A549 (cell line): Measurements from ENCODE around the gene PSMB10.

Experiments used
- CBX2 ChIP-seq: fragments of 200-600 bp; sonication (generic); IDR thresholded peaks from 2 replicates; pipeline ENCODE4 v1.6.1; 2016; ENCODE audit warnings: low read depth, mild to moderate bottlenecking, borderline replicate concordance
- CHD2 ChIP-seq: fragments of 150-350 bp; IDR thresholded peaks from 2 replicates; pipeline ENCODE4 v1.6.1; 2014; ENCODE audit warnings: low read length; ENCODE audit not compliant: partially characterized antibody
- CTCF ChIP-seq: fragments of >200 bp; sonication (Bioruptor Twin); formaldehyde crosslinking; IDR thresholded peaks from 3 replicates; pipeline ENCODE4 v1.5.1; 2016
- E2F6 ChIP-seq: IDR thresholded peaks from 2 replicates; pipeline ENCODE4 v1.6.1; 2012; ENCODE audit warnings: low read depth, borderline replicate concordance
- EP300 ChIP-seq, 2 experiments: fragments of >200 bp; sonication (Bioruptor Twin); formaldehyde crosslinking; IDR thresholded peaks; 2 replicates in 1 of 2; 3 replicates in 1 of 2; pipeline ENCODE4 v1.6.1; 2016 to 2017
- ESRRA ChIP-seq: fragments of 150-350 bp; IDR thresholded peaks from 2 replicates; pipeline ENCODE4 v1.6.1; 2014; ENCODE audit warnings: mild to moderate bottlenecking, low read length, borderline replicate concordance
- JUN ChIP-seq, 2 experiments: fragments of >200 bp; sonication (Bioruptor Twin); formaldehyde crosslinking; IDR thresholded peaks; 2 replicates in 1 of 2; 3 replicates in 1 of 2; pipeline ENCODE4 v1.6.1; 2016 to 2017
- KDM1A ChIP-seq: fragments of 200-600 bp; sonication (generic); IDR thresholded peaks from 2 replicates; pipeline ENCODE4 v1.6.1; 2016; ENCODE audit warnings: low read depth, mild to moderate bottlenecking
- MYC ChIP-seq: IDR thresholded peaks from 2 replicates; pipeline ENCODE4 v1.6.1; 2012; ENCODE audit warnings: mild to moderate bottlenecking, inconsistent platforms, low read length, improper control_type of control experiment, borderline replicate concordance
- POLR2AphosphoS2 ChIP-seq: conservative IDR thresholded peaks from 2 replicates; pipeline ENCODE4 v1.6.1; 2012; ENCODE audit warnings: low read length, improper control_type of control experiment, inconsistent platforms
- RCOR1 ChIP-seq: fragments of 150-350 bp; IDR thresholded peaks from 2 replicates; pipeline ENCODE4 v1.6.1; 2014; ENCODE audit warnings: antibody characterized with exemption, low read length, low read depth
- REST ChIP-seq: fragments of 200-600 bp; sonication (generic); IDR thresholded peaks from 2 replicates; pipeline ENCODE4 v1.6.1; 2016; ENCODE audit warnings: antibody characterized with exemption, mild to moderate bottlenecking, moderate library complexity
- RNF2 ChIP-seq: fragments of 200-600 bp; sonication (generic); IDR thresholded peaks from 2 replicates; pipeline ENCODE4 v1.6.1; 2016; ENCODE audit warnings: low read depth, mild to moderate bottlenecking, antibody characterized with exemption, moderate library complexity, borderline replicate concordance
- SMC3 ChIP-seq: fragments of >200 bp; sonication (Bioruptor Twin); formaldehyde crosslinking; IDR thresholded peaks from 3 replicates; pipeline ENCODE4 v1.6.1; 2018; ENCODE audit warnings: inconsistent platforms

GRCh38 chr16:67914758-67915495 lies 21.7 kb downstream of the PSMB10 start:
- TF ChIP-seq CHD2 (no peak), CTCF (no peak), POLR2AphosphoS2 (no peak), SMC3 (no peak), MYC (no peak), CBX2 (no peak), REST (no peak), EP300 (IDR thresholded peaks at IDR 0.05) (no peak), RNF2 (no peak), JUN (IDR thresholded peaks at IDR 0.05) (no peak), RCOR1 (no peak), ESRRA (no peak), E2F6 (no peak), KDM1A (no peak)
